ENCODE measurements around the gene ERGIC3. TPM values are rescaled to one million over a fixed set of nuclear protein-coding genes. Genes with fewer than 3 reads are reported as not detected.

The ERGIC3 gene
- total and polyA plus RNA-seq, 9 donors: 168 to 354 (median 221) TPM

DNA sequence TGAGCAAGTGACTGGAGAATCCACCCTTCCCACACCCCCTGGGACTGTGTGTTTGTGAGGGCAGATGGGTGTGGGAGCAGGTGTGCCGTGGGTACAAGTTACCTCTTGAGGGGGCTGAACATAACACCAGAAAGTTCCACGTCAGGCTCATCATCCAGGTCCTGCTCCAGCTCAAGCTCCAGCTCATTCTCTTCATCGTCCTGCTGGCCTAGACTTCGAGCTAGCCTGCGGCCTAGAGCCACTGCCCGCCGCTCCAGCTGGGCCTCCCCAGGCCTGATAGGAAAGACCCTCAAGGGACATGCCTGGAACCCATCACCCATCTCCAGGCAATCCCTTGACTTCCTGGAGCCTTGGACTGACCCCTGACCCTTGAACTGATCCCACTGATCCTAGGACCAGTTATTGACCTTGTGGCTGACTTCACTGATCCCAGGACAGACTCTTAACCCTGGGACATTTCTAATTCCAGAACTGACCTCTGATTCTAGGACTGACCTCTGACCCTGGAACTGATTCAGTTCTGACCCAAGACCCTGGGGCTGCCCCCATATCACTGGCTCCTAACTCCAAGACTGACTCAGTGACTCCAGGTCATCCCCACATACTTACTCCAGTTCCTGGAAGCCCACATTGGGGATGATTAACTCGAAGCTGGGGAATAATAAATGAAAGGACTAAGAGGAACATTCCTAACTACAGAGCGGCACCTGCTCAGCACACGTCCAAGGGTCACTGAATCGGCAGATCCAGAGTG, 62.0 kb downstream of the ERGIC3 start:
- no peak overlapping the region for H3K27ac ChIP-seq
- H3K9me3 ChIP-seq: no peaks in the 10 kb centered on the region
- H3K27me3 ChIP-seq: no peaks in the 10 kb centered on the region
- intact Hi-C loops (cut with DNase I): loop anchor here in 1 of 4 donors (10.0 kb wide), 2 partner anchors 91 to 281 kb away; partner anchors contain the start of genes NFS1 and ROMO1
- H3K4me3 ChIP-seq: no peak overlapping the region
- H3K4me1 ChIP-seq (ENCODE audit: insufficient read depth): peaks cover 6% of the 10 kb centered on the region
- no peaks in the 10 kb centered on the region for H3K36me3 ChIP-seq
- no peak for TF ChIP-seq EP300 (IDR thresholded peaks at IDR 0.05)
- TF ChIP-seq POLR2A (IDR thresholded peaks at IDR 0.05): no peak
- TF ChIP-seq CTCF (IDR thresholded peaks at IDR 0.05): no peak
- WGBS, 3 donors: 90 to 93% (median 90%) methylated on average over 11 of the region's 11 CpGs
- no peak for DNase-seq

DNA sequence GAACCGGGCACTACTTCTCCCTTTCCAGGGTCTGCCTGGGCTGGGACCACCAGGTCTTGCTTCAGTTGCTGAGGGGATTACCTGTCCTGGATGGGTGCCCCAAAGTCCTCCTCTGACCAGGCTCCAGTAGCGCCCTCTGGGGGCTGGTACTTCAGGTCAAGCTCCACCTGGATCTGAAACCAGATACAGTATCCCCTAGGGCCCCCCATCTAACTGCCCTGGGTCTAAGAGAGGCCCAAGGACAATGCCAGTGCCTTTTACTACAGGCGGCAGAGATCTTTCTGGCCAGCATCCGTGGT, 62.5 kb downstream of the ERGIC3 start:
- no peaks in the 10 kb centered on the region for H3K9me3 ChIP-seq

DNA sequence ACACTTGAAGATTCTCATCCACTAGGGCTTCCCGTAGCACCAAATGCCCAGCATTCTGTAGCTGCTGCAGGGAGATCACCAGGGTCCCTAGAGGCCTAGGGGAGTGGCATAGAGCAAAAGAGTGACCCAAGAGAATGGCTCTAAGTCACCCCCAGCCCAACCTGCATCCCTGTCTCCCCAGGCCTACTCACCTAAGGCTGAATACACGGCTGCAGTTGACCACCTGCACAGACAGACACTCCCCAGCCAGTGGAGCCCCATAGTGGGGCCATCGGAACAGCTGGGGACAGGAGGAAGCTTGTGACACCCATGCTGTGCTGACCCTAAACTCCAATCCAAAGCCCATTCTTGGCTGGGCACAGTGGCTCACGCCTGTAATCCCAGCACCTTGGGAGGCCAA, 64.2 kb downstream of the ERGIC3 start:
- intact Hi-C loops (cut with DNase I): loop anchor here in 1 of 4 donors (10.0 kb wide), 2 partner anchors 89 to 279 kb away; partner anchors contain the start of genes NFS1 and ROMO1
- Histone ChIP-seq H3K27me3 (no peaks in the 10 kb centered on the region), H3K4me3 (no peak overlapping the region), H3K36me3 (no peaks in the 10 kb centered on the region), H3K4me1 (ENCODE audit: insufficient read depth) (peaks cover 4% of the 10 kb centered on the region), H3K9me3 (no peaks in the 10 kb centered on the region), H3K27ac (no peak overlapping the region)
- TF ChIP-seq CTCF (IDR thresholded peaks at IDR 0.05) (no peak), EP300 (IDR thresholded peaks at IDR 0.05) (no peak), POLR2A (IDR thresholded peaks at IDR 0.05) (no peak)
- DNase-seq: no peak
- 84 to 88% (median 86%) methylated on average over 4 of the region's 4 CpGs for WGBS, 3 donors

More for the DNA sequence above, 62.5 kb downstream of the ERGIC3 start:
- no peak overlapping the region for H3K27ac ChIP-seq
- H3K4me3 ChIP-seq: no peak overlapping the region
- peaks cover 6% of the 10 kb centered on the region for H3K4me1 ChIP-seq (ENCODE audit: insufficient read depth)
- no peaks in the 10 kb centered on the region for H3K27me3 ChIP-seq
- WGBS, 3 donors: 56 to 65% (median 63%) methylated on average over 4 of the region's 4 CpGs
- no peak for TF ChIP-seq EP300 (IDR thresholded peaks at IDR 0.05)
- no peak for TF ChIP-seq POLR2A (IDR thresholded peaks at IDR 0.05)
- no peak for TF ChIP-seq CTCF (IDR thresholded peaks at IDR 0.05)
- H3K36me3 ChIP-seq: no peaks in the 10 kb centered on the region
- intact Hi-C loops (cut with DNase I): loop anchor here in 1 of 4 donors (10.0 kb wide), 2 partner anchors 90 to 280 kb away; partner anchors contain the start of genes NFS1 and ROMO1
- no peak for DNase-seq

Small RNAs within 50 kb of the gene (small RNA-seq; reads per million reads assigned to genes)
- gene RPL37P1: not detected

Other genes with a start within 250 kb of the ERGIC3 start
- not detected for gene FAM83C, start 249.7 kb upstream of the ERGIC3 start, total RNA-seq
- gene FAM83C, start 249.7 kb upstream of the ERGIC3 start, polyA plus RNA-seq: not detected
- 10 to 100 TPM; 20.6 to 60.4 (median 43.4) TPM for gene UQCC1, start 130.1 kb upstream of the ERGIC3 start, total RNA-seq
- 10 to 100 TPM; 19.1 to 53.3 TPM for gene UQCC1, start 130.1 kb upstream of the ERGIC3 start, polyA plus RNA-seq
- gene GDF5, start 103.8 kb upstream of the ERGIC3 start, total RNA-seq: under 1 TPM in 2 of 7 donors, not detected in 5; 0.33 to 0.36 TPM
- not detected for gene GDF5, start 103.8 kb upstream of the ERGIC3 start, polyA plus RNA-seq
- 10 to 100 TPM; 20.6 to 44.2 (median 27.9) TPM for gene CEP250, start 86.5 kb upstream of the ERGIC3 start, total RNA-seq
- 10 to 100 TPM; 11.7 to 16.0 TPM for gene CEP250, start 86.5 kb upstream of the ERGIC3 start, polyA plus RNA-seq
- not detected for gene C20orf173, start 12.4 kb upstream of the ERGIC3 start, total RNA-seq
- gene C20orf173, start 12.4 kb upstream of the ERGIC3 start, polyA plus RNA-seq: not detected
- 10 to 100 TPM in 2 of 7 donors, 1 to 10 TPM in 5; 6.3 to 12.8 (median 9.9) TPM for gene SPAG4, start 73.8 kb downstream of the ERGIC3 start, total RNA-seq
- gene SPAG4, start 73.8 kb downstream of the ERGIC3 start, polyA plus RNA-seq: 1 to 10 TPM in 1 of 2 donors, under 1 TPM in 1; 1.00 to 4.4 TPM
- 100 to 1,000 TPM in 6 of 7 donors, 10 to 100 TPM in 1; 97.5 to 173 (median 165) TPM for gene CPNE1, start 122.8 kb downstream of the ERGIC3 start, total RNA-seq
- 100 to 1,000 TPM; 127 to 129 TPM for gene CPNE1, start 122.8 kb downstream of the ERGIC3 start, polyA plus RNA-seq
- 100 to 1,000 TPM in 5 of 7 donors, 10 to 100 TPM in 2; 30.0 to 130 (median 107) TPM for gene RBM12, start 122.8 kb downstream of the ERGIC3 start, total RNA-seq
- 10 to 100 TPM; 20.4 to 63.5 TPM for gene RBM12, start 122.8 kb downstream of the ERGIC3 start, polyA plus RNA-seq
- 10 to 100 TPM; 17.3 to 33.7 (median 29.4) TPM for gene NFS1, start 157.3 kb downstream of the ERGIC3 start, total RNA-seq
- gene NFS1, start 157.3 kb downstream of the ERGIC3 start, polyA plus RNA-seq: 10 to 100 TPM; 26.8 to 58.1 TPM
- 100 to 1,000 TPM in 6 of 7 donors, 10 to 100 TPM in 1; 98.7 to 404 (median 112) TPM for gene ROMO1, start 157.3 kb downstream of the ERGIC3 start, total RNA-seq
- 100 to 1,000 TPM in 1 of 2 donors, 10 to 100 TPM in 1; 23.2 to 195 TPM for gene ROMO1, start 157.3 kb downstream of the ERGIC3 start, polyA plus RNA-seq
- 100 to 1,000 TPM; 277 to 389 (median 356) TPM for gene RBM39, start 200.2 kb downstream of the ERGIC3 start, total RNA-seq
- 100 to 1,000 TPM; 247 to 269 TPM for gene RBM39, start 200.2 kb downstream of the ERGIC3 start, polyA plus RNA-seq
- 10 to 100 TPM; 41.4 to 70.0 (median 48.0) TPM for gene PHF20, start 229.9 kb downstream of the ERGIC3 start, total RNA-seq
- 10 to 100 TPM; 17.6 to 35.1 TPM for gene PHF20, start 229.9 kb downstream of the ERGIC3 start, polyA plus RNA-seq